A549 (cell line): ENCODE measurements around the gene CFAP77.
"Not testable (repeated sequence)": the region's sequence is repeated elsewhere in the genome, so short reads cannot be mapped to it uniquely, and the experiment has no call there.

Source experiments
- CHD2 ChIP-seq: fragments of 150-350 bp; IDR thresholded peaks from 2 replicates; pipeline ENCODE4 v1.6.1; 2014; ENCODE audit warnings: low read length; ENCODE audit not compliant: partially characterized antibody
- CHD4 ChIP-seq: fragments of 200-600 bp; sonication (generic); IDR thresholded peaks from 2 replicates; pipeline ENCODE4 v1.6.1; 2016; ENCODE audit warnings: antibody characterized with exemption, mild to moderate bottlenecking, borderline replicate concordance
- CTCF ChIP-seq: fragments of >200 bp; sonication (Bioruptor Twin); formaldehyde crosslinking; IDR thresholded peaks from 3 replicates; pipeline ENCODE4 v1.5.1; 2016
- EP300 ChIP-seq, 2 experiments: fragments of >200 bp; sonication (Bioruptor Twin); formaldehyde crosslinking; IDR thresholded peaks; 2 replicates in 1 of 2; 3 replicates in 1 of 2; pipeline ENCODE4 v1.6.1; 2016 to 2017
- HMGXB4 ChIP-seq: fragments of 250-450 bp; sonication (Bioruptor Pico); IDR thresholded peaks from 2 replicates; pipeline ENCODE4 v1.5.0; 2021; ENCODE audit warnings: mild to moderate bottlenecking, moderate library complexity, borderline replicate concordance
- MAZ ChIP-seq: fragments of 150-350 bp; IDR thresholded peaks from 2 replicates; pipeline ENCODE4 v1.6.1; 2014; ENCODE audit warnings: antibody characterized with exemption, low read depth, low read length, borderline replicate concordance
- PHF8 ChIP-seq: fragments of 200-600 bp; sonication (generic); IDR thresholded peaks from 2 replicates; pipeline ENCODE4 v1.6.1; 2016; ENCODE audit warnings: low read depth, mild to moderate bottlenecking, antibody characterized with exemption, moderate library complexity, borderline replicate concordance
- POLR2A ChIP-seq: IDR thresholded peaks from 2 replicates; pipeline ENCODE4 v1.6.1; 2012; ENCODE audit warnings: mild to moderate bottlenecking, low read length
- RNF2 ChIP-seq: fragments of 200-600 bp; sonication (generic); IDR thresholded peaks from 2 replicates; pipeline ENCODE4 v1.6.1; 2016; ENCODE audit warnings: low read depth, mild to moderate bottlenecking, antibody characterized with exemption, moderate library complexity, borderline replicate concordance
- TP53 ChIP-seq: fragments of 250-450 bp; sonication (Bioruptor Pico); IDR thresholded peaks from 2 replicates; pipeline ENCODE4 v1.5.0; 2021; ENCODE audit warnings: mild to moderate bottlenecking, moderate library complexity
- ZFP36 ChIP-seq: fragments of 450-650 bp; IDR thresholded peaks from 2 replicates; pipeline ENCODE4 v1.6.1; 2014; ENCODE audit warnings: borderline replicate concordance; ENCODE audit not compliant: partially characterized antibody

GRCh38 chr9:132378416-132378815, 31.6 kb upstream of the CFAP77 start:
- TF ChIP-seq CTCF; POLR2A; TP53; PHF8; ZFP36; RNF2; HMGXB4 (CRISPR knock-in tag); CHD4; CHD2; EP300 (IDR thresholded peaks at IDR 0.05); MAZ: not testable (repeated sequence)
